ENCODE data around the gene ZNF772. TPM values are rescaled to one million over a fixed set of nuclear protein-coding genes. Genes with fewer than 3 reads are reported as not detected.

Gene ZNF772
- polyA plus RNA-seq, 1 donor (not counting 4 experiments of a cell fraction or from before 2014, with no cell fraction given) = 5.2 TPM

DNA sequence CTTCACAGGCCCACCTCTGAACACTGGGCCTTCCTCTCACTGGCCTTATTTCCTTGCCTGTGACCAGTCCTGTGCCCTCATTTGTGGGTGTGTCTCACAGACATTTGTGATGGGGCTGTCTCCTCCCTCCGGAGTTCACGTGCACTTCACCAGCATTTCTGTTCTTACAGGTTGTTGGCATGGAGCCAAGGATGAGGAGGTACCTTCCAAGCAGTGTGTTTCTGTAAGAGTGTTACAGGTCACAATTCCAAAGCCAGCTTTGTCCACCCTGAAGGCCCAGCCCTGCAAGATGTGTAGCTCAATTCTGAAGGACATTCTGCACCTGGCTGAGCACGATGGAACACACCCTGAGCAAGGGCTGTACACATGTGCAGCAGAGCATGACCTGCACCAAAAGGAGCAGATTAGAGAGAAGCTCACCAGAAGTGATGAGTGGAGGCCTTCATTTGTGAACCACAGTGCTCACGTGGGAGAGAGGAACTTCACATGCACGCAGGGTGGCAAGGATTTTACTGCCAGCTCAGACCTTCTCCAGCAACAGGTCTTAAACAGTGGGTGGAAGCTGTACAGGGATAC is 34.2 kb downstream of the ZNF772 start:
- TF ChIP-seq CTCF (optimal IDR thresholded peaks at IDR 0.05 in 1 of 3, IDR thresholded peaks at IDR 0.05 in 1 of 3, conservative IDR thresholded peaks at IDR 0.05 in 1 of 3; ENCODE audit: extremely low read depth in 1 of 3, insufficient read depth in 2 of 3, low read length in 3 of 3) (no peak), EZH2 (IDR thresholded peaks at IDR 0.05; ENCODE audit: low read length) (no peak)
- Histone ChIP-seq H3K4me2 (ENCODE audit: control insufficient read depth, extremely low read depth, insufficient read depth, low read depth, low read length) (no peak overlapping the region), H3K9ac (ENCODE audit: control insufficient read depth, extremely low read depth, insufficient read depth, low read length) (no peak overlapping the region), H4K20me1 (ENCODE audit: control insufficient read depth, extremely low read depth, insufficient read depth, low read length) (no peaks in the 10 kb centered on the region), H3K4me1 (ENCODE audit: control insufficient read depth, extremely low read depth, insufficient read depth, low read length) (no peaks in the 10 kb centered on the region), H3K36me3 (ENCODE audit: control insufficient read depth in 2 of 2, extremely low read depth in 1 of 2, insufficient read depth in 2 of 2, low read length in 2 of 2) (peaks cover 17 to 25% of the 10 kb centered on the region in 2 experiments), H3K27me3 (ENCODE audit: control insufficient read depth, extremely low read depth, insufficient read depth, low read length) (no peaks in the 10 kb centered on the region), H3K27ac (ENCODE audit: control insufficient read depth, insufficient read depth, low read length) (no peak overlapping the region), H3K9me1 (ENCODE audit: control insufficient read depth, extremely low read depth, insufficient read depth, low read length) (no peaks in the 10 kb centered on the region), H3K4me3 (ENCODE audit: control insufficient read depth in 2 of 3, extremely low read depth in 1 of 3, insufficient read depth in 2 of 3, low read depth in 1 of 3, low read length in 3 of 3) (no peak overlapping the region), H3K79me2 (ENCODE audit: control insufficient read depth, insufficient read depth, low read length) (peaks cover 45% of the 10 kb centered on the region), H2AFZ (ENCODE audit: control insufficient read depth, low read length) (no peak overlapping the region), H3K9me3 (ENCODE audit: control insufficient read depth, low read depth, low read length) (peaks cover 2% of the 10 kb centered on the region)
- dilution Hi-C loops (cut with MboI; ENCODE audit: extremely low pct_ligation_motif_present, low sequenced_read_pairs) = no loop called here
- DNase-seq (ENCODE audit: low read depth, low spot score) (no peak), FAIRE-seq (no peak)

DNA sequence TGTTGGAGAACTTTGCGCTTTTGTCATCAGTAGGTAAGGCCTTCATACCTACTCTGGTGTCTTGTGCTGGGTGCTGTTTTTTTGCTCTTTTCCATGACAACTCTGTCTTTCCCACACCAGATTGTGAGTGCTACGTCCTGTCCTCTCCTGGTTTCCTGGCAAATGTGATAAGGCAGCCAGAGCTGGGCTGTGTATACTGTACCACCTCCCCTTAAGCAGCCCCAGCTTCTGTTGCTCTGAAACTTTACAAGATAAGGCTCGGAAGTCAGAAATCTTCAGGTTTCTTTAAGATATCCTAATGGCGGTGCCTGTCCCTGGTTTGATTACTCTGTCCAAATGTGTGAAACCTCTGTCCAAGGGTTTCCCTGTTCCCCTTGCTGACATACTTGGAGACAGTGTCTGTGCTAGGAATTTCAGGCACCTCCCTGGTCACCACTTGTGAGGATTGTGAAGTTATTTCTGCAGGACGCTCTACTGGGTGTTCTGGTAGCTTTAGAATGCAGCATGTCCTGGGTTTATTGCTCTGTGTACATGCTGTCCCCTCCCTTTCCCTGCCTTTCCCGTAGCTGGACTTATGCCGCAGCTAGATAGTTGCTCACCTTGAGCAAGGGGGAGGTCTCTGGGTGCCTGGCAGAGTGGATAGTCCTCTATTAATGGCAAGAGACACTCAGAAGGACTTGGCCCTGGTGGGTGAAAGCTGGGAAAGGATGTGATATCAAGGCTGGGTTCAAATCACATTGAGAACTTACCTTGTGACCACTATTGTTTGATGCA is 35.2 kb downstream of the ZNF772 start:
- Histone ChIP-seq H4K20me1 (ENCODE audit: control insufficient read depth, extremely low read depth, insufficient read depth, low read length) (no peaks in the 10 kb centered on the region), H3K9me3 (ENCODE audit: control insufficient read depth, low read depth, low read length) (peaks cover 2% of the 10 kb centered on the region), H3K79me2 (ENCODE audit: control insufficient read depth, insufficient read depth, low read length) (peaks cover 53% of the 10 kb centered on the region), H3K9ac (ENCODE audit: control insufficient read depth, extremely low read depth, insufficient read depth, low read length) (no peak overlapping the region), H3K4me2 (ENCODE audit: control insufficient read depth, extremely low read depth, insufficient read depth, low read depth, low read length) (no peak overlapping the region), H3K27ac (ENCODE audit: control insufficient read depth, insufficient read depth, low read length) (no peak overlapping the region), H2AFZ (ENCODE audit: control insufficient read depth, low read length) (no peak overlapping the region), H3K4me1 (ENCODE audit: control insufficient read depth, extremely low read depth, insufficient read depth, low read length) (no peaks in the 10 kb centered on the region), H3K36me3 (ENCODE audit: control insufficient read depth in 2 of 2, extremely low read depth in 1 of 2, insufficient read depth in 2 of 2, low read length in 2 of 2) (peaks cover 17 to 27% of the 10 kb centered on the region in 2 experiments), H3K27me3 (ENCODE audit: control insufficient read depth, extremely low read depth, insufficient read depth, low read length) (no peaks in the 10 kb centered on the region), H3K4me3 (ENCODE audit: control insufficient read depth in 2 of 3, extremely low read depth in 1 of 3, insufficient read depth in 2 of 3, low read depth in 1 of 3, low read length in 3 of 3) (no peak overlapping the region), H3K9me1 (ENCODE audit: control insufficient read depth, extremely low read depth, insufficient read depth, low read length) (no peaks in the 10 kb centered on the region)
- DNase-seq (ENCODE audit: low read depth, low spot score) (no peak), FAIRE-seq (no peak)
- dilution Hi-C loops (cut with MboI; ENCODE audit: extremely low pct_ligation_motif_present, low sequenced_read_pairs) = no loop called here
- TF ChIP-seq CTCF (optimal IDR thresholded peaks at IDR 0.05 in 1 of 3, IDR thresholded peaks at IDR 0.05 in 1 of 3, conservative IDR thresholded peaks at IDR 0.05 in 1 of 3; ENCODE audit: extremely low read depth in 1 of 3, insufficient read depth in 2 of 3, low read length in 3 of 3) (no peak), EZH2 (IDR thresholded peaks at IDR 0.05; ENCODE audit: low read length) (no peak)

All from keratinocyte (primary cell).